Measurements from ENCODE around the gene S100A4.
"Not testable (repeated sequence)": the region's sequence is repeated elsewhere in the genome, so short reads cannot be mapped to it uniquely, and the experiment has no call there.

Gene S100A4

DNA sequence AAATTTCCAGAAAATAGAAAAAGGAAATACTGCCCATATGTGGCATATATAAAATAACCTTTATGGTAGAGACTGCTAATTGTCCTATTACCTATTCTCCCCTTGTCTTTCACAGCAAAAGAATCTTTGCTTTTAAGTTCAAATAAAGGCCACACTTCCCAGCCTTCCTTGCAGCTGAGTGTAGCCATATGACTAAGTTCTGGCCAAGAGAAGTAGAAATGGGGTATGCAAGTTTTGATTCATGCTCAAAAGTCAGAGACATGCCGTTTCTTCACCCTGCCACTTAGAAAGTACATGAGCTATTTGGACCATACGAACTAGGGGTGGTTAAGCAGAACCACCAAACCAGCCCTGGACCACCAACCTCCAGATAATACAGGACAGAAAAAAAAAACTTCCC lies 38.4 kb upstream of the S100A4 start:
- TF ChIP-seq, protein P1, sequence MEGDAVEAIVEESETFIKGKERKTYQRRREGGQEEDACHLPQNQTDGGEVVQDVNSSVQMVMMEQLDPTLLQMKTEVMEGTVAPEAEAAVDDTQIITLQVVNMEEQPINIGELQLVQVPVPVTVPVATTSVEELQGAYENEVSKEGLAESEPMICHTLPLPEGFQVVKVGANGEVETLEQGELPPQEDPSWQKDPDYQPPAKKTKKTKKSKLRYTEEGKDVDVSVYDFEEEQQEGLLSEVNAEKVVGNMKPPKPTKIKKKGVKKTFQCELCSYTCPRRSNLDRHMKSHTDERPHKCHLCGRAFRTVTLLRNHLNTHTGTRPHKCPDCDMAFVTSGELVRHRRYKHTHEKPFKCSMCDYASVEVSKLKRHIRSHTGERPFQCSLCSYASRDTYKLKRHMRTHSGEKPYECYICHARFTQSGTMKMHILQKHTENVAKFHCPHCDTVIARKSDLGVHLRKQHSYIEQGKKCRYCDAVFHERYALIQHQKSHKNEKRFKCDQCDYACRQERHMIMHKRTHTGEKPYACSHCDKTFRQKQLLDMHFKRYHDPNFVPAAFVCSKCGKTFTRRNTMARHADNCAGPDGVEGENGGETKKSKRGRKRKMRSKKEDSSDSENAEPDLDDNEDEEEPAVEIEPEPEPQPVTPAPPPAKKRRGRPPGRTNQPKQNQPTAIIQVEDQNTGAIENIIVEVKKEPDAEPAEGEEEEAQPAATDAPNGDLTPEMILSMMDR (IDR thresholded peaks at IDR 0.05; ENCODE audit: low read depth, low read length): no peak
- DNase-seq (ENCODE audit: low read depth in 2 of 2): no peak

DNA sequence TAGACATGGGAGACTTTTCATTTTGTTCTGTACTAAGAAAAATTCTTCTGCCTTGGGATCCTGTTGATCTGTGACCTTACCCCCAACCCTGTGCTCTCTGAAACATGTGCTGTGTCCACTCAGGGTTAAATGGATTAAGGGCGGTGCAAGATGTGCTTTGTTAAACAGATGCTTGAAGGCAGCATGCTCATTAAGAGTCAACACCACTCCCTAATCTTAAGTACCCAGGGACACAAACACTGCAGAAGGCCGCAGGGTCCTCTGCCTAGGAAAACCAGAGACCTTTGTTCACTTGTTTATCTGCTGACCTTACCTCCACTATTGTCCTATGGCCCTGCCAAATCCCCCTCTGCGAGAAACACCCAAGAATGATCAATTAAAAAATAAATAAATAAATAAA lies 37.9 kb upstream of the S100A4 start:
- DNase-seq (ENCODE audit: low read depth in 2 of 2); H3K4me3 ChIP-seq (replicated peaks in 1 of 2; ENCODE audit: low read depth in 2 of 2, low read length in 2 of 2): not testable (repeated sequence)

More for the DNA sequence above, 38.4 kb upstream of the S100A4 start:
- no peak overlapping the region for H3K4me3 ChIP-seq (replicated peaks in 1 of 2; ENCODE audit: low read depth in 2 of 2, low read length in 2 of 2)

DNA sequence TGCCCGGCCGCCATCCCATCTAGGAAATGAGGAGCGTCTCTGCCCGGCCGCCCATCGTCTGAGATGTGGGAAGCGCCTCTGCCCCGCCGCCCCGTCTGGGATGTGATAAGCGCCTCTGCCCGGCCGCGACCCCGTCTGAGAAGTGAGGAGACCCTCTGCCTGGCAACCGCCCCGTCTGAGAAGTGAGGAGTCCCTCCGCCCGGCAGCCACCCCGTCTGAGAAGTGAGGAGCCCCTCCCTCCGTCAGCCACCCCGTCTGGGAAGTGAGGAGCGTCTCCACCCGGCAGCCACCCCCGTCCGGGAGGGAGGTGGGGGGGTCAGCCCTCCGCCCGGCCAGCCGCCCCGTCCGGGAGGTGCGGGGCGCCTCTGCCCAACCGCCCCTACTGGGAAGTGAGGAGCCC lies 37.2 kb upstream of the S100A4 start:
- DNase-seq (ENCODE audit: low read depth in 2 of 2); H3K4me3 ChIP-seq (replicated peaks in 1 of 2; ENCODE audit: low read depth in 2 of 2, low read length in 2 of 2): not testable (repeated sequence)

DNA sequence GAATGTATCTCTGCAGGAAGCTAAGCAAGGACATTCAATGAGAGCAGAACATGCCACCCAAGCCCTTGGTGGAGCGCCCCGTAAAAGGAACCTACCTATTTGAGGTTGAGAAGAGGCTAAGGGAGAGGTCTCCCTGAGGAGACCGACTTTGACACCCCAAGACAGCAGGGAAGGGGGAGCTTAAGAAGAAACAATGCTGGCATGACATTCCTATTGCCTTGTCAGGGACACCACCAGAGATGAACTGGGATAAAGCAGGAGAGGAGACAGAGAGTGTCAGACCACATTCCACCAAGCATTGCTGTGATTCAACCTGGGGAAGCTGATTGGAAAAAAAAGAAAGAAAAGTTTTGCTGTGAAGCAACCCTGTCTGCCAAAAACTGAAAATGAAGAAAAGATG lies 33.3 kb upstream of the S100A4 start:
- TF ChIP-seq, protein P1 (IDR thresholded peaks at IDR 0.05; ENCODE audit: low read depth, low read length): no peak
- DNase-seq (ENCODE audit: low read depth in 2 of 2): no peak
- no peak overlapping the region for H3K4me3 ChIP-seq (replicated peaks in 1 of 2; ENCODE audit: low read depth in 2 of 2, low read length in 2 of 2)

DNA sequence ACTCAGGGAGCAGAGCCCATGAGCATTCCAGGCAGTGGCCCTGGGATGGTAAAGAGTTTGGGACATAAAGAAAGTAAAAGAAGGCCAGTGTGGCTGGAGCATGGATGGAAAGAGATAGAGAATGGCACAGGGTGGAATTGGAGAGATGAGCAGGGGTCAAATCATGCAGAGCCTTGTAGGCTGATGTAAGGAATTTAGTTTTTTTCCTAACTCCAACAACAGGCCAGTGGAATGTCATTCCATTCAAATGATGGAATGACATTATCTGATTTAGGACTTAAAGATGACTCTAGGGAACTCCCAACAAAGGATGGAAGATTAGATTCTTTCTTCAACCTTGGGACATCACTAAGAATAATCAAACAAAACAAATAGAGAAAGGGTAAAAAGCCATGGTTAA lies 32.9 kb upstream of the S100A4 start:
- DNase-seq (ENCODE audit: low read depth in 2 of 2): no peak
- H3K4me3 ChIP-seq (replicated peaks in 1 of 2; ENCODE audit: low read depth in 2 of 2, low read length in 2 of 2): no peak overlapping the region
- TF ChIP-seq, protein P1 (IDR thresholded peaks at IDR 0.05; ENCODE audit: low read depth, low read length): no peak

DNA sequence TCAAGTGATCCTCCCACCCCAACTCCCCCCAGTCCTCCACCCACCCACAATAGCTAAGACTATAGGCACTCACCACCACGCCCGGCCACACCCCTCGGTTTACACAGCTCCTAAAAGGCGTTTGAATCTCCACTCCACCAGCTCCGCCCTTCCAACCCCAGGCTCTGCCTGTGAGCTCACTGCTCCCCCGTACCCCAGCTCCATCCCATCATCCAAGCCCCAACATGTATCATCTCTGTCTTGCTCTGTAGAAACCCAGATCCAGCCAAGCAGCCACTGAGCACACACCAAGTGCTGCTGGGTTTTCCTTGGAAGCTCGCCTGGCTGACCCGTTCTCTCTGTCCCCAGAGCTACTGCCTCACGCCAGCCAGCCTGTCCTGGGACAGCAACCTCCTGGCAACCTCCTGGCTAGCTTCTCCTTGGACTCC lies 32.0 kb upstream of the S100A4 start:
- TF ChIP-seq, protein P1 (IDR thresholded peaks at IDR 0.05; ENCODE audit: low read depth, low read length): no peak
- no peak for DNase-seq (ENCODE audit: low read depth in 2 of 2)
- H3K4me3 ChIP-seq (replicated peaks in 1 of 2; ENCODE audit: low read depth in 2 of 2, low read length in 2 of 2): no peak overlapping the region

DNA sequence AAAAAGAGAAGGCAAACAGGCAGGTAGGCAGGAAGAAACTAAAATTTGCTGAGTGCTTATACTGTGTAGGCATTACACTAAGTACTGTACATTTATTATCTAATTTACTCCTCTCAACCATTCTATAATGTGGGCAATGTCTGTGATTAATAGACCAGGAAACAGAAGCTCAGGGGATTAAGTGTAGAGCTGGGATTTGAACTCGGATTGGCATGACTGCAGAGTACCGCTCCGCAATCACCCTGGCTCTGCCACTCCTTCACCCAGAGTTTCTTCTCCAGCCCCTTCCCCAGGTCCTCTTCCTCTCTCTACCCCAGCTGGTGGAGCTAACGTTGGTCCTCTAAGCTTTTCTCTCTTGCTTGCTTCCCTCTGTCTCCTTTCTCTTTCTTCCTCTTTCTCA lies 31.5 kb upstream of the S100A4 start:
- DNase-seq (ENCODE audit: low read depth in 2 of 2): no peak
- TF ChIP-seq, protein P1 (IDR thresholded peaks at IDR 0.05; ENCODE audit: low read depth, low read length): no peak
- no peak overlapping the region for H3K4me3 ChIP-seq (replicated peaks in 1 of 2; ENCODE audit: low read depth in 2 of 2, low read length in 2 of 2)

DNA sequence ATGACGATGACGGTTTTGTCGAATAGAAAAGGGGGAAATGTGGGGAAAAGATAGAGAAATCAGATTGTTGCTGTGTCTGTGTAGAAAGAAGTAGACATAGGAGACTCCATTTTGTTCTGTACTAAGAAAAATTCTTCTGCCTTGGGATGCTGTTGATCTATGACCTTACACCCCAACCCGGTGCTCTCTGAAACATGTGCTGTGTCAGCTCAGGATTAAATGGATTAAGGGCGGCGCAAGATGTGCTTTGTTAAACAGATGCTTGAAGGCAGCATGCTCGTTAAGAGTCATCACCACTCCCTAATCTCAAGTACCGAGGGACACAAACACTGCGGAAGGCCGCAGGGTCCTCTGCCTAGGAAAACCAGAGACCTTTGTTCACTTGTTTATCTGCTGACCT lies 29.9 kb upstream of the S100A4 start:
- DNase-seq (ENCODE audit: low read depth in 2 of 2); H3K4me3 ChIP-seq (replicated peaks in 1 of 2; ENCODE audit: low read depth in 2 of 2, low read length in 2 of 2): not testable (repeated sequence)

DNA sequence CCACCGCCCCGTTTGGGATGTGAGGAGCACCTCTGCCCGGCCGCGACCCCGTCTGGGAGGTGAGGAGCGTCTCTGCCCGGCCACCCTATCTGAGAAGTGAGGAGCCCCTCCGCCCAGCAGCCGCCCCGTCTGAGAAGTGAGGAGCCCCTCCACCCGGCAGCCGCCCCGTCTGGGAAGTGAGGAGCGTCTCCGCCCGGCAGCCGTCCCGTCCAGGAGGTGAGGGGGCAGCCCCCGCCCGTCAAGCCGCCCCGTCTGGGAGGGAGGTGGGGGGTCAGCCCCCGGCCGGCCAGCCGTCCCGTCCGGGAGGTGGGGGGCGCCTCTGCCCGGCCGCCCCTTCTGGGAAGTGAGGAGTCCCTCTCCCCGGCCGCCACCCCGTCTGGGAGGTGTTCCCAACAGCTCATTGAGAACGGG lies 29.5 kb upstream of the S100A4 start:
- not testable (repeated sequence) for H3K4me3 ChIP-seq (replicated peaks in 1 of 2; ENCODE audit: low read depth in 2 of 2, low read length in 2 of 2); DNase-seq (ENCODE audit: low read depth in 2 of 2)
